ENCODE data around the gene GNA12.

Gene GNA12

GRCh38 chr7:2702594-2702957, 141.5 kb downstream of the GNA12 start:
- TF ChIP-seq SPI1 (IDR thresholded peaks at IDR 0.05; ENCODE audit: borderline replicate concordance, low read depth) (no peak), POLR2AphosphoS5 (IDR thresholded peaks at IDR 0.05; ENCODE audit: low read depth) (no peak), GABPA (IDR thresholded peaks at IDR 0.05; ENCODE audit: low read depth) (no peak), CTCF (IDR thresholded peaks at IDR 0.05; ENCODE audit: insufficient read depth, low read length) (no peak)
- TF ChIP-seq, protein P1, sequence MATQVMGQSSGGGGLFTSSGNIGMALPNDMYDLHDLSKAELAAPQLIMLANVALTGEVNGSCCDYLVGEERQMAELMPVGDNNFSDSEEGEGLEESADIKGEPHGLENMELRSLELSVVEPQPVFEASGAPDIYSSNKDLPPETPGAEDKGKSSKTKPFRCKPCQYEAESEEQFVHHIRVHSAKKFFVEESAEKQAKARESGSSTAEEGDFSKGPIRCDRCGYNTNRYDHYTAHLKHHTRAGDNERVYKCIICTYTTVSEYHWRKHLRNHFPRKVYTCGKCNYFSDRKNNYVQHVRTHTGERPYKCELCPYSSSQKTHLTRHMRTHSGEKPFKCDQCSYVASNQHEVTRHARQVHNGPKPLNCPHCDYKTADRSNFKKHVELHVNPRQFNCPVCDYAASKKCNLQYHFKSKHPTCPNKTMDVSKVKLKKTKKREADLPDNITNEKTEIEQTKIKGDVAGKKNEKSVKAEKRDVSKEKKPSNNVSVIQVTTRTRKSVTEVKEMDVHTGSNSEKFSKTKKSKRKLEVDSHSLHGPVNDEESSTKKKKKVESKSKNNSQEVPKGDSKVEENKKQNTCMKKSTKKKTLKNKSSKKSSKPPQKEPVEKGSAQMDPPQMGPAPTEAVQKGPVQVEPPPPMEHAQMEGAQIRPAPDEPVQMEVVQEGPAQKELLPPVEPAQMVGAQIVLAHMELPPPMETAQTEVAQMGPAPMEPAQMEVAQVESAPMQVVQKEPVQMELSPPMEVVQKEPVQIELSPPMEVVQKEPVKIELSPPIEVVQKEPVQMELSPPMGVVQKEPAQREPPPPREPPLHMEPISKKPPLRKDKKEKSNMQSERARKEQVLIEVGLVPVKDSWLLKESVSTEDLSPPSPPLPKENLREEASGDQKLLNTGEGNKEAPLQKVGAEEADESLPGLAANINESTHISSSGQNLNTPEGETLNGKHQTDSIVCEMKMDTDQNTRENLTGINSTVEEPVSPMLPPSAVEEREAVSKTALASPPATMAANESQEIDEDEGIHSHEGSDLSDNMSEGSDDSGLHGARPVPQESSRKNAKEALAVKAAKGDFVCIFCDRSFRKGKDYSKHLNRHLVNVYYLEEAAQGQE (IDR thresholded peaks at IDR 0.05; ENCODE audit: insufficient replicate concordance, low read depth), result no peak
- DNase-seq (ENCODE audit: low read depth in 1 of 2, low spot score in 1 of 2), result no peak
- Histone ChIP-seq H3K4me3 (replicated peaks; ENCODE audit: insufficient read depth, low read length) (no peak overlapping the region), H3K27me3 (ENCODE audit: insufficient read depth, poor library complexity, severe bottlenecking) (no peaks in the 10 kb centered on the region), H3K27ac (replicated peaks) (no peak overlapping the region)

DNA sequence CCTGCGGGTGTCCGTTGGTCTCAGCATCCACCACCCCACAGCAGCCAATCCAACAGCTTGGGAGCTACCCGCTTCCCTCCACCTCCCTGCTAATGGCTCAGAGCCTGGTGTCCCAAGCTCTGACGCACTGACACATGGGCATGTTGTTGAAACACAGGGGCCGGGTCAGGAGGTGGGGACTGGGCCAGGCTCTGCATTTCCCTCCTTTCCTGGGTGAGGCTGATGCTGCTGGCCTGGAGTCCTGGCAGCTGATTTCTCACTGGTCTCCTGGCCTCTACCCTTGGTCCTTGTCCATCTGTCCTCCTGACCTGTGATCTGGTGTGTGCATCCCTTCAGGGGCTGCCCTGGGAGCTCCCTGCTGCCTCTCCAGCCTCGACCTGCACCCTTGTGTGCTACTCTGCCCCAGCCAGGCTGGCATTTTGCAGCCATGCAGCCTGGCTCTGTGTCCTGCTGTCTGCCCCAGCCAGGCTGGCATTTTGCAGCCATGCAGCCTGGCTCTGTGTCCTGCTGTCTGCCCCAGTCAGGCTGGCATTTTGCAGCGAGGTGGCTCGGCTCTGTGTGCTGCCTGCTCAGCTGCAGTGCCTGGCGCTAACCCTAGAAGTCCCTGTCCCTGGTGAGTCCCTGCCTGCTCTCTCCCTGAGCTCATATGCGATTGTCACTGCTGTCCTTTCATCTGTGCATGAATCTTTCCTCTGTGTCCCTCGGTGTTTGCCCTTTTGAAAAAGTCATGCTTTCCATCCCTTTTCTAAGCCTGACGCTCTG, 142.1 kb downstream of the GNA12 start:
- no peak for TF ChIP-seq POLR2AphosphoS5 (IDR thresholded peaks at IDR 0.05; ENCODE audit: low read depth)
- no peaks in the 10 kb centered on the region for H3K27me3 ChIP-seq (ENCODE audit: insufficient read depth, poor library complexity, severe bottlenecking)
- DNase-seq (ENCODE audit: low read depth in 1 of 2, low spot score in 1 of 2), result no peak
- no peak overlapping the region for H3K4me3 ChIP-seq (replicated peaks; ENCODE audit: insufficient read depth, low read length)
- H3K27ac ChIP-seq (replicated peaks), result no peak overlapping the region

DNA sequence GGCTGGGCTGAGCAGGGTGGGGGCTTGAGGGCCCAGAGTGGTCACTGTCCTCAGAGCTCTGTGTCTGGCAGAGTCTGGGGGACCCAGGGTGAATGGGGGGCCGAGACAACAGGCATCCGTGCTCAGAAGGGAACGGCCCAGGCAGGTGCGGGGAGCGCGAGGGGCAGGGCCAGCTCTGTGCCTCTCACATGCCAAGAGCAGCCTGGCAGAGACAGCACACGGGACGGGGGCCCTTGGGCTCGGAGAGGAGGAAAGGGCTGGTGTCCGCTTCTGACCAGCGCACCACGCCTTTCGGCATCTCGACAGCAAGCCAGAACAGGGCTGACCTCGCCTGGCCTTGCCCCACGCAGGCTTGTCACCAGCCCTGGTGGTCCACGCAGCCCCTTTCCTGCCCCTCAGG, 142.7 kb downstream of the GNA12 start:
- Histone ChIP-seq H3K4me3 (replicated peaks; ENCODE audit: insufficient read depth, low read length) (no peak overlapping the region), H3K27ac (replicated peaks) (no peak overlapping the region), H3K27me3 (ENCODE audit: insufficient read depth, poor library complexity, severe bottlenecking) (no peaks in the 10 kb centered on the region)
- no peak for DNase-seq (ENCODE audit: low read depth in 1 of 2, low spot score in 1 of 2)
- TF ChIP-seq, protein P1 (IDR thresholded peaks at IDR 0.05; ENCODE audit: insufficient replicate concordance, low read depth), result no peak
- no peak for TF ChIP-seq CTCF (IDR thresholded peaks at IDR 0.05; ENCODE audit: insufficient read depth, low read length)

GRCh38 chr7:2700141-2700850, 143.8 kb downstream of the GNA12 start:
- Histone ChIP-seq H3K27me3 (ENCODE audit: insufficient read depth, poor library complexity, severe bottlenecking) (no peaks in the 10 kb centered on the region), H3K27ac (replicated peaks) (no peak overlapping the region), H3K4me3 (replicated peaks; ENCODE audit: insufficient read depth, low read length) (no peak overlapping the region)
- DNase-seq (ENCODE audit: low read depth in 1 of 2, low spot score in 1 of 2), result no peak
- TF ChIP-seq CTCF (IDR thresholded peaks at IDR 0.05; ENCODE audit: insufficient read depth, low read length) (no peak), SPI1 (IDR thresholded peaks at IDR 0.05; ENCODE audit: borderline replicate concordance, low read depth) (no peak), GABPA (IDR thresholded peaks at IDR 0.05; ENCODE audit: low read depth) (no peak), POLR2AphosphoS5 (IDR thresholded peaks at IDR 0.05; ENCODE audit: low read depth) (no peak)
- TF ChIP-seq, protein P1 (IDR thresholded peaks at IDR 0.05; ENCODE audit: insufficient replicate concordance, low read depth), result no peak

All from HL-60 (cell line).